SJCRH30 (cell line): Measurements from ENCODE around the gene SAMD4A. TPM values are rescaled to one million over a fixed set of nuclear protein-coding genes. Genes with fewer than 3 reads are reported as not detected.

ENCODE experiments used
- DNase-seq, 2 experiments: peaks; one replicate each; pipeline ENCODE4 v3.0.0-alpha.2; 2015 to 2020
- H3K27ac ChIP-seq: fragments of 250-450 bp; sonication (Bioruptor Pico); 2 replicates; pipeline ENCODE4 v1.5.1; 2020; ENCODE audit warnings: mild to moderate bottlenecking, moderate library complexity
- H3K27me3 ChIP-seq: fragments of 250-450 bp; sonication (Bioruptor Pico); 2 replicates; pipeline ENCODE4 v1.5.1; 2020; ENCODE audit warnings: mild to moderate bottlenecking, moderate library complexity
- H3K36me3 ChIP-seq: fragments of 250-450 bp; sonication (Bioruptor Pico); 2 replicates; pipeline ENCODE4 v1.5.1; 2020; ENCODE audit warnings: mild to moderate bottlenecking, moderate library complexity
- H3K4me1 ChIP-seq: fragments of 250-450 bp; sonication (Bioruptor Pico); 2 replicates; pipeline ENCODE4 v1.5.1; 2020; ENCODE audit warnings: mild to moderate bottlenecking, moderate library complexity
- H3K4me3 ChIP-seq: fragments of 250-450 bp; sonication (Bioruptor Pico); 2 replicates; pipeline ENCODE4 v1.5.1; 2020; ENCODE audit warnings: mild to moderate bottlenecking, moderate library complexity
- H3K9me3 ChIP-seq: fragments of 250-450 bp; sonication (Bioruptor Pico); replicated peaks from 2 replicates; pipeline ENCODE4 v1.5.1; 2020; ENCODE audit warnings: mild to moderate bottlenecking, moderate library complexity
- total RNA-seq: library from RNA; depleted of rRNA; stranded (reverse); fragments of >200 nt; shearing (Covaris generic); gene quantifications from 2 replicates; pipeline ENCODE4 v1.2.3, GENCODE V29; 2014; rRNA removed

Gene SAMD4A
- total RNA-seq, result 12.0 and 12.1 TPM in 2 replicates

- H3K36me3 ChIP-seq, result 0 out of 2 replicates have a peak, but pooled peaks cover under 1% of the 10 kb centered on the region
- no peaks in the 10 kb centered on the region for H3K27me3 ChIP-seq
- peak within 1 kb of the TSS; percentile 87 for H3K4me3 ChIP-seq
- peak within 1 kb of the TSS; percentile 66 for H3K27ac ChIP-seq
- H3K9me3 ChIP-seq, result no peaks in the 10 kb centered on the region
- DNase-seq, result peak; percentile 75 to 78
- peaks cover 18% of the 10 kb centered on the region for H3K4me1 ChIP-seq
Observed at GRCh38 chr14:54566410-54567223, at the start of gene SAMD4A. TSS of gene SAMD4A (plus strand) at chr14:54567128. CDS start at chr14:54567917, 789 bp downstream.

- DNase-seq, result no peak
- Histone ChIP-seq H3K27me3 (no peaks in the 10 kb centered on the region), H3K9me3 (no peaks in the 10 kb centered on the region), H3K4me1 (no peaks in the 10 kb centered on the region), H3K27ac (no peak overlapping the region), H3K4me3 (no peak overlapping the region), H3K36me3 (peaks cover 11% of the 10 kb centered on the region; the same call in 1 of the 2 replicates)
Observed at GRCh38 chr14:54524410-54524809, 42.5 kb upstream of the SAMD4A start.

GRCh38 chr14:54528973-54529372 lies 38.0 kb upstream of the SAMD4A start:
- no peaks in the 10 kb centered on the region for H3K9me3 ChIP-seq
- no peaks in the 10 kb centered on the region for H3K4me1 ChIP-seq
- no peaks in the 10 kb centered on the region for H3K27me3 ChIP-seq
- DNase-seq, result no peak
- no peak overlapping the region for H3K27ac ChIP-seq
- no peak overlapping the region for H3K4me3 ChIP-seq
- peaks cover 7% of the 10 kb centered on the region; the same call in 1 of the 2 replicates for H3K36me3 ChIP-seq

- Histone ChIP-seq H3K36me3 (peaks cover 7% of the 10 kb centered on the region; the same call in 1 of the 2 replicates), H3K27ac (no peak overlapping the region), H3K9me3 (no peaks in the 10 kb centered on the region), H3K4me1 (no peaks in the 10 kb centered on the region), H3K4me3 (no peak overlapping the region), H3K27me3 (no peaks in the 10 kb centered on the region)
- DNase-seq, result no peak
Observed at GRCh38 chr14:54529811-54530210, 37.1 kb upstream of the SAMD4A start.

GRCh38 chr14:54532111-54533012 lies 34.6 kb upstream of the SAMD4A start:
- Histone ChIP-seq H3K9me3 (no peaks in the 10 kb centered on the region), H3K4me1 (no peaks in the 10 kb centered on the region), H3K4me3 (no peak overlapping the region), H3K36me3 (0 out of 2 replicates have a peak, but pooled peaks cover 2% of the 10 kb centered on the region), H3K27me3 (no peaks in the 10 kb centered on the region), H3K27ac (no peak overlapping the region)
- no peak for DNase-seq

- H3K9me3 ChIP-seq, result no peaks in the 10 kb centered on the region
- H3K36me3 ChIP-seq, result 0 out of 2 replicates have a peak, but pooled peaks cover 4% of the 10 kb centered on the region
- H3K27me3 ChIP-seq, result no peaks in the 10 kb centered on the region
- H3K4me1 ChIP-seq, result no peaks in the 10 kb centered on the region
- no peak for DNase-seq
- H3K27ac ChIP-seq, result no peak overlapping the region
- H3K4me3 ChIP-seq, result no peak overlapping the region
Observed at GRCh38 chr14:54533100-54533499, 33.8 kb upstream of the SAMD4A start.

- no peak for DNase-seq
- Histone ChIP-seq H3K27me3 (no peaks in the 10 kb centered on the region), H3K4me1 (no peaks in the 10 kb centered on the region), H3K36me3 (peaks cover 4% of the 10 kb centered on the region; the same call in 1 of the 2 replicates), H3K9me3 (no peaks in the 10 kb centered on the region), H3K4me3 (no peak overlapping the region), H3K27ac (no peak overlapping the region)
Observed at GRCh38 chr14:54535126-54535525, 31.8 kb upstream of the SAMD4A start.

GRCh38 chr14:54535646-54536045 lies 31.3 kb upstream of the SAMD4A start:
- Histone ChIP-seq H3K9me3 (no peaks in the 10 kb centered on the region), H3K4me1 (no peaks in the 10 kb centered on the region), H3K27me3 (no peaks in the 10 kb centered on the region), H3K27ac (no peak overlapping the region), H3K4me3 (no peak overlapping the region), H3K36me3 (peaks cover 4% of the 10 kb centered on the region; the same call in 1 of the 2 replicates)
- DNase-seq, result no peak

- no peak overlapping the region for H3K27ac ChIP-seq
- no peak for DNase-seq
- no peak overlapping the region for H3K4me3 ChIP-seq
- H3K27me3 ChIP-seq, result no peaks in the 10 kb centered on the region
- H3K9me3 ChIP-seq, result no peaks in the 10 kb centered on the region
- H3K4me1 ChIP-seq, result no peaks in the 10 kb centered on the region
- H3K36me3 ChIP-seq, result peaks cover 4% of the 10 kb centered on the region; the same call in 1 of the 2 replicates
Observed at GRCh38 chr14:54537651-54538050, 29.3 kb upstream of the SAMD4A start.

- no peaks in the 10 kb centered on the region for H3K9me3 ChIP-seq
- H3K4me3 ChIP-seq, result no peak overlapping the region
- H3K27me3 ChIP-seq, result no peaks in the 10 kb centered on the region
- H3K36me3 ChIP-seq, result peaks cover 4% of the 10 kb centered on the region; the same call in 1 of the 2 replicates
- DNase-seq, result no peak
- H3K27ac ChIP-seq, result no peak overlapping the region
- H3K4me1 ChIP-seq, result no peaks in the 10 kb centered on the region
Observed at GRCh38 chr14:54538055-54538454, 28.9 kb upstream of the SAMD4A start.

GRCh38 chr14:54547583-54547982 lies 19.3 kb upstream of the SAMD4A start:
- Histone ChIP-seq H3K27me3 (no peaks in the 10 kb centered on the region), H3K4me1 (no peaks in the 10 kb centered on the region), H3K4me3 (no peak overlapping the region), H3K9me3 (no peaks in the 10 kb centered on the region), H3K27ac (no peak overlapping the region), H3K36me3 (no peaks in the 10 kb centered on the region)
- no peak for DNase-seq

- DNase-seq, result no peak
- no peaks in the 10 kb centered on the region for H3K27me3 ChIP-seq
- no peaks in the 10 kb centered on the region for H3K9me3 ChIP-seq
- H3K36me3 ChIP-seq, result no peaks in the 10 kb centered on the region
- H3K4me3 ChIP-seq, result no peak overlapping the region
- H3K4me1 ChIP-seq, result no peaks in the 10 kb centered on the region
- H3K27ac ChIP-seq, result no peak overlapping the region
Observed at GRCh38 chr14:54548491-54548890, 18.4 kb upstream of the SAMD4A start.

GRCh38 chr14:54549862-54550261 lies 17.1 kb upstream of the SAMD4A start:
- Histone ChIP-seq H3K4me3 (no peak overlapping the region), H3K4me1 (no peaks in the 10 kb centered on the region), H3K9me3 (no peaks in the 10 kb centered on the region), H3K36me3 (no peaks in the 10 kb centered on the region), H3K27ac (no peak overlapping the region), H3K27me3 (no peaks in the 10 kb centered on the region)
- peak in 1 of 2 experiments; percentile 43 for DNase-seq

- no peaks in the 10 kb centered on the region for H3K4me1 ChIP-seq
- no peaks in the 10 kb centered on the region for H3K36me3 ChIP-seq
- H3K4me3 ChIP-seq, result no peak overlapping the region
- no peak overlapping the region for H3K27ac ChIP-seq
- H3K27me3 ChIP-seq, result no peaks in the 10 kb centered on the region
- no peaks in the 10 kb centered on the region for H3K9me3 ChIP-seq
- DNase-seq, result no peak
Observed at GRCh38 chr14:54550514-54550913, 16.4 kb upstream of the SAMD4A start.

GRCh38 chr14:54554401-54554800 lies 12.5 kb upstream of the SAMD4A start:
- Histone ChIP-seq H3K36me3 (no peaks in the 10 kb centered on the region), H3K9me3 (no peaks in the 10 kb centered on the region), H3K4me3 (no peak overlapping the region), H3K27me3 (no peaks in the 10 kb centered on the region), H3K27ac (no peak overlapping the region), H3K4me1 (no peaks in the 10 kb centered on the region)
- DNase-seq, result no peak
